HUES64 (cell line): ENCODE measurements around the gene WDR73.
"Not testable (repeated sequence)": the region's sequence is repeated elsewhere in the genome, so short reads cannot be mapped to it uniquely, and the experiment has no call there.

Experiments
- H3K27ac ChIP-seq: 2 replicates; pipeline ENCODE4 v1.7.0; 2013; ENCODE audit warnings: low read depth, low read length, inconsistent platforms
- H3K27me3 ChIP-seq: 2 replicates; pipeline ENCODE4 v1.6.1; 2013; ENCODE audit warnings: mild to moderate bottlenecking, low read length; ENCODE audit not compliant: insufficient read depth
- H3K36me3 ChIP-seq: 2 replicates; pipeline ENCODE4 v1.6.1; 2013; ENCODE audit warnings: mild to moderate bottlenecking, low read length; ENCODE audit not compliant: insufficient read depth
- H3K4me1 ChIP-seq: 2 replicates; pipeline ENCODE4 v1.6.1; 2013; ENCODE audit warnings: mild to moderate bottlenecking, low read length, moderate library complexity; ENCODE audit not compliant: insufficient read depth
- H3K4me3 ChIP-seq: 2 replicates; pipeline ENCODE4 v1.5.1; 2013; ENCODE audit warnings: mild to moderate bottlenecking, low read length, moderate library complexity
- H3K9ac ChIP-seq: 2 replicates; pipeline ENCODE4 v1.6.1; 2013; ENCODE audit warnings: mild to moderate bottlenecking, low read depth, low read length
- H3K9me3 ChIP-seq: 2 replicates; pipeline ENCODE4 v1.6.1; 2013; ENCODE audit warnings: low read depth, low read length; ENCODE audit not compliant: insufficient read depth
- WGBS: fragments of 150-250, 120-280 bp; methylation state at CpG from one replicate; pipeline ENCODE4 v1.1.7; 2013; ENCODE audit warnings: missing lambda C conversion rate; 5-methylcytosine and 5-hydroxymethylcytosine counted together

WDR73 gene

GRCh38 chr15:84656972-84657371, 2.9 kb upstream of the WDR73 start:
- Histone ChIP-seq H3K9me3 (no peaks in the 10 kb centered on the region), H3K4me3 (no peak overlapping the region), H3K27me3 (peaks cover 24% of the 10 kb centered on the region), H3K27ac (no peak overlapping the region), H3K4me1 (peaks cover 9% of the 10 kb centered on the region; the same call in 1 of the 2 replicates), H3K9ac (no peak overlapping the region), H3K36me3 (peaks cover 10% of the 10 kb centered on the region)
- 93% methylated on average over 7 of the region's 7 CpGs for WGBS

DNA sequence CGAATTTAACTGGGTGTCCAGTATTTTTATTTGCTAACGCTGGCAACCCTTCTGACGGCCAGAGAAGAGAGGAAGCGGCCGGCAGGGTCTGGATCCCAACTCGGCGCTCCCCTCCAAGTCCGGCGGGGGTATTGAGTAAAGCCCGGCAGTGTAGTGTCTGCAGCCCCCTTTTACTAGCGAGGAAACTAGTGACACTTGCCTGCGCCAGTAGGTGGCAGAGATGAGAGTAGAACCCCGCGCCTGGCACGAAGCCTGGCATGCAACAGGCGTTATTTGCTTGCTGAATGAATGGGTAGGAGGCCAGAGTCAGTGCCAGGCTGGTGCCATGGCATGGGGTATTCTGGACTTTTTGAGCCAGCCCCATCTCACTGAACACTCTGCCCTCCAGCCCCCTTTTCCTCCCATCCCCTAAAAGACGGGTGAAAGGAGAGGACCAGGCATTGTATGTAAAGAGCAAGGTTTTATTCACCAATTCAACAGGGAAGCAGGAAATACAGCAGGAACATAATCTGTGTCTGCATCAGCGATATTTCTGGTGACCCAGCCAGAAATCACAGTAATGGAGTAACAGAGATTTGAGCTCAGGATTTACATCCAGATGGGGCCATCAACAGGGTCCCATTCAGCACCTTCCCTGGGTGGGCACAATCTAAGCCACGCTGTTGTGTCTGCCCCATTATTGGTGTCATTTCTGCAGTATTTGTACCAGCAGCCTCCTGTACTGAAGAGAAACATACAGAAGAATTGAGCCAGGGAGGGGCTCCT, 788 bp upstream of the WDR73 start:
- H3K9ac ChIP-seq = peak overlapping the region; percentile 93
- H3K9me3 ChIP-seq = no peaks in the 10 kb centered on the region
- peaks cover 24% of the 10 kb centered on the region for H3K27me3 ChIP-seq
- 19% methylated on average over 19 of the region's 19 CpGs for WGBS
- H3K4me3 ChIP-seq = peak overlapping the region; percentile 93
- H3K36me3 ChIP-seq = peaks cover 26% of the 10 kb centered on the region
- no peak overlapping the region for H3K27ac ChIP-seq
- H3K4me1 ChIP-seq = 0 out of 2 replicates have a peak, but pooled peaks cover 9% of the 10 kb centered on the region

DNA sequence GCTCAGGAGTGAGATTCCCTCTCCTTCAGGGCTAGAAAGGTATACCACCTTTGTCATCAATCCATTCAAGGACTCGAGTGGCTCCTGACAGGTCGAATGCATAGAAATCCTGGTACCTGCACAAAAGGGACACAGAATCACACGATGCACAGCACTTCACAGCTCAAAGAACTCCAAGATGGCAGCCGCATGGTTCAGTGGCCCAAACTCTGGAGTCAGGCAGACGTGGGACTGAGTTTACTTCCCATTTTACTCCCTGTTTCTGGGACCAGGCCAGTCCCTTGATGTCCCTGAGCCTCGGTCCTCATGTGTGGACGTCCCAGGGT, 536 bp downstream of the WDR73 start:
- Histone ChIP-seq H3K27ac (peak overlapping the region; percentile 75), H3K27me3 (peaks cover 24% of the 10 kb centered on the region), H3K36me3 (peaks cover 38% of the 10 kb centered on the region), H3K9ac (peak overlapping the region; percentile 93), H3K4me3 (peak overlapping the region; percentile 93), H3K9me3 (no peaks in the 10 kb centered on the region), H3K4me1 (0 out of 2 replicates have a peak, but pooled peaks cover under 1% of the 10 kb centered on the region)
- 32% methylated on average over 7 of the region's 7 CpGs for WGBS

GRCh38 chr15:84649706-84650105, 4.4 kb downstream of the WDR73 start:
- no peak overlapping the region for H3K27ac ChIP-seq
- H3K4me1 ChIP-seq = no peaks in the 10 kb centered on the region
- H3K4me3 ChIP-seq = no peak overlapping the region
- H3K27me3 ChIP-seq = no peaks in the 10 kb centered on the region
- H3K36me3 ChIP-seq = peaks cover 75% of the 10 kb centered on the region
- H3K9me3 ChIP-seq = no peaks in the 10 kb centered on the region
- WGBS = 98% methylated on average over 2 of the region's 2 CpGs
- H3K9ac ChIP-seq = no peak overlapping the region

GRCh38 chr15:84648539-84648938, 5.5 kb downstream of the WDR73 start:
- H3K4me3 ChIP-seq = no peak overlapping the region
- peaks cover 85% of the 10 kb centered on the region for H3K36me3 ChIP-seq
- H3K9ac ChIP-seq = no peak overlapping the region
- no peaks in the 10 kb centered on the region for H3K27me3 ChIP-seq
- no peaks in the 10 kb centered on the region for H3K4me1 ChIP-seq
- H3K9me3 ChIP-seq = no peaks in the 10 kb centered on the region
- no peak overlapping the region for H3K27ac ChIP-seq
- 94% methylated on average over 3 of the region's 3 CpGs for WGBS

DNA sequence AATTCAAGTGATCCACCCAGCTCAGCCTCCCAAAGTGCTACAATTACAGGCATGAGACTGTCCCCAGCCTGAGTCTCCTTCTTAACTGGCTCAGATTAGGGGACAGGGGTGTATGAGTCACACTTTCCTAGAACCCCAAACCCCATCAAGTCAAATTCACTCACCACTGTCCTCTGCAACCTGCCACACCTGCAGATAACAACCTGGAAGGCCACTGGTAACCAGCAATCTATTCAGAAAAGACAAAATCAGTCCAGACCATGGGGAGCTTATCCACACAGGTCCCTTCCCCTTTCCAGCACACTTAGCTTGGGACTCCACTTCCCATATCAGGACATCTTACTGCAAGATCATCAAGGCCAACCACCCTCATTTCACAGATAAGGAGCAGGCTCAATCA, 6.4 kb downstream of the WDR73 start:
- no peak overlapping the region for H3K4me3 ChIP-seq
- no peaks in the 10 kb centered on the region for H3K27me3 ChIP-seq
- H3K27ac ChIP-seq = no peak overlapping the region
- no peaks in the 10 kb centered on the region for H3K4me1 ChIP-seq
- H3K36me3 ChIP-seq = peaks cover 91% of the 10 kb centered on the region
- H3K9ac ChIP-seq = no peak overlapping the region
- H3K9me3 ChIP-seq = no peaks in the 10 kb centered on the region

DNA sequence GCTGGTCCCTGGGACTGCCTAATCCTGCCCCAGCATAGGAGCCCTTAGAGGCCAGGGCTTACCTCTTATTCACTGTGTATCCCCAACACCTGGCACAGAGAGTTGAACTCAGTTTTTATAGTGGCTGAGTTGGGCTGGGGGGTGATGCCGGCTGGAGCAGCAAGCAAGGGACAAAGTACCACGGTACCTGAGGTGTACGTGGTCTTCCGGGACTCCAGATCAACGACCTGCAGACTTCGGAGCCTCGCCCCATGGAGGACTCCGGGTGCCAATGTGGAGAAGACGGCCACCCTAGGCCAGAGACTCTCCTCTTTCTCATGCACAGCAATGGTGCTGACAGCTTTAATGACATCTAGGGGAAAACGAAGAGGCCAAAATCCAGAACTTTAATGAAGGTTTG, 8.1 kb downstream of the WDR73 start:
- Histone ChIP-seq H3K36me3 (peaks cover 89% of the 10 kb centered on the region), H3K4me1 (no peaks in the 10 kb centered on the region), H3K27me3 (no peaks in the 10 kb centered on the region), H3K27ac (no peak overlapping the region), H3K9ac (no peak overlapping the region), H3K9me3 (no peaks in the 10 kb centered on the region), H3K4me3 (no peak overlapping the region)
- 94% methylated on average over 10 of the region's 10 CpGs for WGBS

DNA sequence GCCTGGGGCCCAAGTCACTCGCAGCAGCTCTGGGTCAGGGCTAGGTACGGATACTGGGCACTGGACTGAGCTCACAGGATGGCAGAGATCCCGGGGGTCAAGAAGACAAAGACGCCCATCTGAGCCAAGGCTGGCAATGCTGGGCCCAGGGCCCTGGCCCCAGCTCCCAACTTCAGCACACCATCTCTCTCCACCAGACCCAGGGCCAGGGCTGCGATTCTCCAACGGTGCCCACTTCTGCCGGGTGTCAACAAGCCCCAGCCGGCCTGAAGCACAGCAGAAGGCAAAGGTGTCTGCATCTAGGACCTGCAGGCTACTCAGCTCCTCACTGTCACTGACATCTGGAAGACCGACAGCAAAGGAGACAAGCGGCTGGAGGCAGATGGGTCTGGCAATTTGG, 8.6 kb downstream of the WDR73 start:
- H3K27me3 ChIP-seq = no peaks in the 10 kb centered on the region
- 96% methylated on average over 10 of the region's 10 CpGs for WGBS
- H3K9me3 ChIP-seq = no peaks in the 10 kb centered on the region
- H3K9ac ChIP-seq = no peak overlapping the region
- peaks cover 89% of the 10 kb centered on the region for H3K36me3 ChIP-seq
- no peak overlapping the region for H3K4me3 ChIP-seq
- H3K4me1 ChIP-seq = no peaks in the 10 kb centered on the region
- H3K27ac ChIP-seq = no peak overlapping the region

DNA sequence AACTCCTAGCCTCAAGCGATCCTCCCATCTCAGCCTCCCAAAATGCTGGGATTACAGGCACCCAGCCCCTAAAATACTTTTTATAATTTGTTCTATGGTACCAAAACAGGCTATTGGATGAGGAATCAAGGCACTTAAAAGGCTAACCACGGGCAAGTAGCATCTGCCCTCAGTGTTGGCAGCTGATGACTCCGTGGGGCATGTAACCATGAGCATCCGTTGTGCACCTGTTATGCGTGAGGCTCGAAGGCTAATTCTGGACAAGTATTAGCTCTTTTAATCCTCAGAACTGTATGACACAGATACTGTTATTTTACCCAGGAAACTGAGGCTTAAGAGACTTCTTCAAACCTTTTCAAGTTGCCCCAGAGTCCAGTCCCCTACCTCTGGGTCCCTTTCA, 10.2 kb downstream of the WDR73 start:
- H3K36me3 ChIP-seq = peaks cover 88% of the 10 kb centered on the region
- no peak overlapping the region for H3K27ac ChIP-seq
- 96% methylated on average over 6 of the region's 6 CpGs for WGBS

DNA sequence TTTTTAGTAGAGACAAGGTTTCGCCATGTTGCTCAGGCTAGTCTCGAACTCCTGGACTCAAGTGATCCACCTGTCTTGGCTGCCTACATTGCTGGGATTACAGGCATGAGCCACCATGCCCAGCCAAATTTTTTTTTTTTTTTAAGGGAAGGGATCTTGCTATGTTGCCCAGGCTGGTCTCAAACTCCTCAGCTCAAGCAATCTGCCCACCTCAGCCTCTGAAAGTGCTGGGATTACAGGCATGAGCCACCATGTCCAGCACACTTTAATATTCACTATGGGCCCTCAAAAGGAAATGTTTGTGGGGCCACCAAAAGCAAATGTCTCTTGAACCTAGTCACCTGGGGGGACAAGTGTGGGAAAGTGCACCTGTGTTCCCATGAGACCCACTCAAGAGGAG, 11.4 kb downstream of the WDR73 start:
- peaks cover 76% of the 10 kb centered on the region for H3K36me3 ChIP-seq
- 48% methylated on average over 2 of the region's 2 CpGs for WGBS
- H3K4me3 ChIP-seq, H3K27ac ChIP-seq, H3K9me3 ChIP-seq, H3K4me1 ChIP-seq, H3K9ac ChIP-seq, H3K27me3 ChIP-seq: not testable (repeated sequence)

More for the DNA sequence above, 10.2 kb downstream of the WDR73 start:
- Histone ChIP-seq H3K9ac (no peak overlapping the region), H3K27me3 (no peaks in the 10 kb centered on the region), H3K4me1 (no peaks in the 10 kb centered on the region), H3K4me3 (no peak overlapping the region), H3K9me3 (no peaks in the 10 kb centered on the region)

DNA sequence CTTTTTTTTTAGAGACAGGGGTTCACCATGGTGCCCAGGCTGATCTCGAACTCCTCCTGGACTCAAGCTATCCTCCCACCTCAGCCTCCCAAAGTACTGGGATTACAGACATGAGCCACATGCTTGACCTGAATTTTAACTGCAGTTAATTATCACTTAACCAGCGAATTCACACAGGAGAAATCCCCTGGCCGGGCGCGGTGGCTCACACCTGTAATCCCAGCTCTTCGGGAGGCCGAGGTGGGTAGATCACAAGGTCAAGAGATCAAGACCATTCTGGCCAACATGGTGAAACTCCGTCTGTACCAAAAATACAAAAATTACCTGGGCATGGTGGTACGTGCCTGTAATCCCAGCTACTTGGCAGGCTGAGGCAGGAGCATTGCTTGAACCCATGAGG, 12.2 kb downstream of the WDR73 start:
- H3K4me3 ChIP-seq, H3K4me1 ChIP-seq, H3K9me3 ChIP-seq, H3K9ac ChIP-seq, H3K27ac ChIP-seq, H3K27me3 ChIP-seq: not testable (repeated sequence)
- WGBS = 94% methylated on average over 9 of the region's 9 CpGs
- H3K36me3 ChIP-seq = peaks cover 68% of the 10 kb centered on the region

- H3K27me3 ChIP-seq = peaks cover 31% of the 10 kb centered on the region
- H3K36me3 ChIP-seq = peaks cover 40% of the 10 kb centered on the region
- H3K4me3 ChIP-seq = no peak overlapping the region
- WGBS = 52% methylated on average over 2 of the region's 3 CpGs
- H3K27ac ChIP-seq = 0 out of 2 replicates have a peak overlapping the region, but pooled peaks have one; percentile 4
- no peaks in the 10 kb centered on the region for H3K9me3 ChIP-seq
- H3K4me1 ChIP-seq = peaks cover 13% of the 10 kb centered on the region
- peak overlapping the region; percentile 8; the same call in 1 of the 2 replicates for H3K9ac ChIP-seq
Measured at GRCh38 chr15:84638103-84638502, 16.0 kb downstream of the WDR73 start.
